ENCODE measurements around the gene VPS16.
A peak's percentile ranks its signal among the peaks of the same experiment; 100 is the strongest.

The VPS16 gene

GRCh38 chr20:2837221-2837960, 3.2 kb upstream of the VPS16 start:
- no peak for DNase-seq

- DNase-seq, result no peak
Measured at GRCh38 chr20:2838170-2838797, 2.3 kb upstream of the VPS16 start.

GRCh38 chr20:2838847-2839671, 1.5 kb upstream of the VPS16 start:
- no peak for DNase-seq

- DNase-seq, result no peak
Measured at GRCh38 chr20:2839732-2840137, 810 bp upstream of the VPS16 start.

GRCh38 chr20:2840967-2841531, 504 bp downstream of the VPS16 start:
- peak; percentile 36 for DNase-seq

- no peak for DNase-seq
Measured at GRCh38 chr20:2845607-2846006, 5.1 kb downstream of the VPS16 start.

- no peak for DNase-seq
Measured at GRCh38 chr20:2846698-2847097, 6.2 kb downstream of the VPS16 start.

- DNase-seq, result no peak
Measured at GRCh38 chr20:2847802-2848201, 7.3 kb downstream of the VPS16 start.

- no peak for DNase-seq
Measured at GRCh38 chr20:2849529-2849928, 9.0 kb downstream of the VPS16 start.

GRCh38 chr20:2851086-2851485, 10.5 kb downstream of the VPS16 start:
- DNase-seq, result no peak

- DNase-seq, result no peak
Measured at GRCh38 chr20:2858591-2858990, 18.0 kb downstream of the VPS16 start.

GRCh38 chr20:2859330-2860121, 19.0 kb downstream of the VPS16 start:
- no peak for DNase-seq

GRCh38 chr20:2864626-2865025, 24.1 kb downstream of the VPS16 start:
- no peak for DNase-seq

GRCh38 chr20:2865101-2865500, 24.6 kb downstream of the VPS16 start:
- DNase-seq, result no peak

- no peak for DNase-seq
Measured at GRCh38 chr20:2865630-2866029, 25.1 kb downstream of the VPS16 start.

- no peak for DNase-seq
Measured at GRCh38 chr20:2866236-2866635, 25.7 kb downstream of the VPS16 start.

GRCh38 chr20:2867081-2867864, 26.7 kb downstream of the VPS16 start:
- DNase-seq, result no peak

- no peak for DNase-seq
Measured at GRCh38 chr20:2869381-2869780, 28.8 kb downstream of the VPS16 start.

GRCh38 chr20:2871111-2871465, 30.5 kb downstream of the VPS16 start:
- DNase-seq, result no peak

GRCh38 chr20:2871661-2872458, 31.3 kb downstream of the VPS16 start:
- no peak for DNase-seq

GRCh38 chr20:2872459-2873009, 32.0 kb downstream of the VPS16 start:
- DNase-seq, result no peak
